A673 (cell line): ENCODE results near the gene NRAS. TPM values are rescaled to one million over a fixed set of nuclear protein-coding genes. Genes with fewer than 3 reads are reported as not detected.
"Not testable (repeated sequence)": the region's sequence is repeated elsewhere in the genome, so short reads cannot be mapped to it uniquely, and the experiment has no call there.

Experiments
- BruUV-seq: library from RNA; stranded (reverse); fragments of 400-500 nt; replicated peaks from 2 replicates; lab custom pipeline; 2021; lab: Mats Ljungman, UMichigan
- CTCF ChIA-PET: fragments of 300-600 bp; sonication (Branson Sonifier 250); formaldehyde crosslinking; loops from one replicate; lab custom pipeline; 2022; ENCODE audit warnings: antibody characterized with exemption; lab: Charles Lee
- POLR2A ChIA-PET: fragments of 300-600 bp; sonication (Branson Sonifier 250); formaldehyde crosslinking; loops from one replicate; lab custom pipeline; 2022; ENCODE audit warnings: antibody characterized with exemption; ENCODE audit not compliant: low non-redundant PET; lab: Charles Lee
- DNase-seq: peaks from one replicate; pipeline ENCODE4 v3.0.0-alpha.2; 2015; ENCODE audit warnings: low spot score
- H3K27ac ChIP-seq: fragments of 200-600 bp; sonication (generic); 2 replicates; pipeline ENCODE4 v1.5.1; 2016; ENCODE audit warnings: mixed run types, low read depth, mild to moderate bottlenecking, mixed read lengths, antibody characterized with exemption, low read length; ENCODE audit not compliant: poor library complexity, severe bottlenecking
- H3K27me3 ChIP-seq: fragments of 200-600 bp; sonication (generic); replicated peaks from 2 replicates; pipeline ENCODE4 v1.6.1; 2017; ENCODE audit warnings: mixed run types, low read depth, mild to moderate bottlenecking, mixed read lengths, antibody characterized with exemption, low read length; ENCODE audit not compliant: insufficient read depth, poor library complexity
- H3K36me3 ChIP-seq: fragments of 200-600 bp; sonication (generic); 2 replicates; pipeline ENCODE4 v1.6.1; 2016; ENCODE audit warnings: mixed run types, mild to moderate bottlenecking, mixed read lengths, antibody characterized with exemption, low read length; ENCODE audit not compliant: insufficient read depth, poor library complexity, severe bottlenecking
- H3K4me1 ChIP-seq: fragments of 200-600 bp; sonication (generic); 2 replicates; pipeline ENCODE4 v1.6.1; 2017; ENCODE audit warnings: mixed run types, mild to moderate bottlenecking, mixed read lengths, antibody characterized with exemption, low read length; ENCODE audit not compliant: insufficient read depth, poor library complexity, severe bottlenecking
- H3K4me3 ChIP-seq: fragments of 200-600 bp; sonication (generic); 2 replicates; pipeline ENCODE4 v1.5.1; 2016; ENCODE audit warnings: low read depth, mixed run types, mild to moderate bottlenecking, mixed read lengths, low read length; ENCODE audit not compliant: poor library complexity, severe bottlenecking
- H3K9me3 ChIP-seq: fragments of 200-600 bp; sonication (generic); 2 replicates; pipeline ENCODE4 v1.6.1; 2016; ENCODE audit warnings: mixed run types, low read depth, mild to moderate bottlenecking, mixed read lengths, antibody characterized with exemption, low read length; ENCODE audit not compliant: poor library complexity, severe bottlenecking
- CTCF ChIP-seq: fragments of 300-800, 200-600 bp; sonication (generic); conservative IDR thresholded peaks from 2 replicates; pipeline ENCODE4 v1.5.1; 2017; ENCODE audit warnings: low read depth, mild to moderate bottlenecking, antibody characterized with exemption, low read length, moderate library complexity, mixed read lengths
- EZH2 ChIP-seq: fragments of 200-600 bp; sonication (generic); IDR thresholded peaks from 2 replicates; pipeline ENCODE4 v1.6.1; 2017; ENCODE audit warnings: borderline replicate concordance, low read depth, mild to moderate bottlenecking, mixed read lengths, antibody characterized with exemption, low read length; ENCODE audit not compliant: poor library complexity, severe bottlenecking
- intact Hi-C: fragments of 100-400 bp; cut with micrococcal nuclease; formaldehyde crosslinking; loops from one replicate; pipeline ENCODE4 v1.10.0; 2022; ENCODE audit not compliant: unreplicated experiment
- total RNA-seq: library from RNA; stranded (reverse); gene quantifications from 2 replicates; pipeline ENCODE4 v1.2.3, GENCODE V29; 2021

NRAS gene
- total RNA-seq, 1 experiment from 2014 or later = 79.1 TPM

GRCh38 chr1:114756009-114756892 is 39.7 kb upstream of the NRAS start:
- ChIA-PET POLR2A (interaction anchor here (0.7 kb wide), 1 partner anchor 127 kb away, joined by 3 read pairs; no protein-coding TSS in a partner anchor), CTCF (no interaction called here)
- Histone ChIP-seq H3K4me1 (peaks cover 29% of the 10 kb centered on the region), H3K9me3 (no peaks in the 10 kb centered on the region), H3K4me3 (peak overlapping the region; percentile 83), H3K27me3 (no peaks in the 10 kb centered on the region), H3K27ac (peak overlapping the region; percentile 100), H3K36me3 (no peaks in the 10 kb centered on the region)
- intact Hi-C loops = no loop called here
- TF ChIP-seq CTCF (no peak), EZH2 (no peak)
- TSS peak; percentile 34 for BruUV-seq
- DNase-seq = no peak

- ChIA-PET CTCF (no interaction called here), POLR2A (interaction anchor here (0.7 kb wide), 1 partner anchor 128 kb away, joined by 3 read pairs; no protein-coding TSS in a partner anchor)
- intact Hi-C loops = no loop called here
- Histone ChIP-seq H3K27ac (peak overlapping the region; percentile 54), H3K4me3 (peak overlapping the region; percentile 83), H3K9me3 (no peaks in the 10 kb centered on the region), H3K4me1 (peaks cover 29% of the 10 kb centered on the region), H3K27me3 (no peaks in the 10 kb centered on the region), H3K36me3 (peaks cover 7% of the 10 kb centered on the region)
- TF ChIP-seq CTCF (no peak), EZH2 (no peak)
- BruUV-seq = no TSS peak
- peak; percentile 17 for DNase-seq
Measured at GRCh38 chr1:114755006-114755931, 38.7 kb upstream of the NRAS start.

- H3K4me3 ChIP-seq, intact Hi-C loops, BruUV-seq, POLR2A ChIA-PET, H3K27me3 ChIP-seq, CTCF ChIA-PET, H3K9me3 ChIP-seq, DNase-seq, H3K27ac ChIP-seq: not testable (repeated sequence)
- Histone ChIP-seq H3K36me3 (peaks cover 23% of the 10 kb centered on the region), H3K4me1 (peaks cover 29% of the 10 kb centered on the region)
Measured at GRCh38 chr1:114753702-114754101, 37.1 kb upstream of the NRAS start.
